Mucosa of descending colon (tissue), 3 donors: ENCODE results near the gene WFDC1. TPM values are rescaled to one million over a fixed set of nuclear protein-coding genes. Genes with fewer than 3 reads are reported as not detected.

Experiments used
- ATAC-seq: fragments of 200-7000 bp; cut with Tn5 transposase; one replicate; pipeline ENCODE4 v1.9.1; 2020; ENCODE audit warnings: mild to moderate bottlenecking, moderate library complexity
- DNase-seq, 3 donors: peaks; one replicate each; pipeline ENCODE4 v3.0.0-alpha.2; 2020
- H3K36me3 ChIP-seq: fragments of 200-600 bp; one replicate; pipeline ENCODE4 v1.8.0; 2021; ENCODE audit warnings: low read depth, mild to moderate bottlenecking
- H3K4me1 ChIP-seq: fragments of 200-600 bp; one replicate; pipeline ENCODE4 v1.8.0; 2021; ENCODE audit warnings: low read depth, mild to moderate bottlenecking
- H3K4me3 ChIP-seq: fragments of 200-600 bp; one replicate; pipeline ENCODE4 v1.8.0; 2021; ENCODE audit warnings: mild to moderate bottlenecking
- H3K9me3 ChIP-seq: fragments of 200-600 bp; one replicate; pipeline ENCODE4 v1.8.0; 2021; ENCODE audit warnings: mild to moderate bottlenecking
- intact Hi-C, 2 donors: fragments of 100-400 bp; cut with DNase I in 1 of 2; cut with micrococcal nuclease in 1 of 2; formaldehyde crosslinking; loops; one replicate each; pipeline versions ENCODE4 v1.11.0 to v1.11.1; 2022; cut with DNase I, micrococcal nuclease
- total RNA-seq, 3 donors: library from RNA; stranded (reverse); fragmentation: NEBNext Ultra II Directional in 2 of 3; extraction: Animal tissue kit (Norgen Biotek cat#: 25700) in 2 of 3; gene quantifications; one replicate each; pipeline versions ENCODE4 v1.2.1 to v1.2.4, GENCODE V29; 2021 to 2023
- TF ChIP-seq, protein P1 (sequence below): fragments of 200-600 bp; IDR thresholded peaks from one replicate; pipeline ENCODE4 v1.8.0; 2022; ENCODE audit warnings: antibody characterized with exemption, mild to moderate bottlenecking
- donor health status: DM: no; HTN: no; CAD: no; lungs with moderate emphysema.
- donor health status: DM: no; HTN: no; CAD: no.
- donor health status: DM: no; HTN: yes; CAD: no.

Gene WFDC1
- total RNA-seq, 3 donors from 2014 or later: 7.5 to 30.5 (median 10.9) TPM

DNA sequence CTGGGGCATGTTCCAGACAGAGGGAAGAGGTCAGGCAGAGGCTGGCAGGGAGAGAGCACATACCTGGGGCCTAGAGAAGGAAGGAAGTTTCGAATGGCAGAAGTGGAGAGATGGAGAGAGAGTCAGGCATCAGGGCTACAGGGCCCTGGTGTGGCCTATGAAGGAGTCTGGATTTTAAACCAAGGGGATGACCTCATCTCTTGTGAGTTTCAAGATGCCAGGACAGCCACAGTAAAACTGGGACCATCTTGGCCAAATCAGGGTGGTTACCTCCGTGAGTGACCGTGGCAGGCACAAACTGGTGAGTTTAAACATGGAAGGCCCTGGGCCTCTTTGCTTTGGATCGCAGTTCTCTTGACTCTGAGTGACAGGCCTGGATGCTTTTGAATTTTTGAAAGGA is 66.1 kb downstream of the WFDC1 start:
- peaks cover 44% of the 10 kb centered on the region for H3K4me1 ChIP-seq
- TF ChIP-seq, protein P1, sequence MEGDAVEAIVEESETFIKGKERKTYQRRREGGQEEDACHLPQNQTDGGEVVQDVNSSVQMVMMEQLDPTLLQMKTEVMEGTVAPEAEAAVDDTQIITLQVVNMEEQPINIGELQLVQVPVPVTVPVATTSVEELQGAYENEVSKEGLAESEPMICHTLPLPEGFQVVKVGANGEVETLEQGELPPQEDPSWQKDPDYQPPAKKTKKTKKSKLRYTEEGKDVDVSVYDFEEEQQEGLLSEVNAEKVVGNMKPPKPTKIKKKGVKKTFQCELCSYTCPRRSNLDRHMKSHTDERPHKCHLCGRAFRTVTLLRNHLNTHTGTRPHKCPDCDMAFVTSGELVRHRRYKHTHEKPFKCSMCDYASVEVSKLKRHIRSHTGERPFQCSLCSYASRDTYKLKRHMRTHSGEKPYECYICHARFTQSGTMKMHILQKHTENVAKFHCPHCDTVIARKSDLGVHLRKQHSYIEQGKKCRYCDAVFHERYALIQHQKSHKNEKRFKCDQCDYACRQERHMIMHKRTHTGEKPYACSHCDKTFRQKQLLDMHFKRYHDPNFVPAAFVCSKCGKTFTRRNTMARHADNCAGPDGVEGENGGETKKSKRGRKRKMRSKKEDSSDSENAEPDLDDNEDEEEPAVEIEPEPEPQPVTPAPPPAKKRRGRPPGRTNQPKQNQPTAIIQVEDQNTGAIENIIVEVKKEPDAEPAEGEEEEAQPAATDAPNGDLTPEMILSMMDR: no peak

DNA sequence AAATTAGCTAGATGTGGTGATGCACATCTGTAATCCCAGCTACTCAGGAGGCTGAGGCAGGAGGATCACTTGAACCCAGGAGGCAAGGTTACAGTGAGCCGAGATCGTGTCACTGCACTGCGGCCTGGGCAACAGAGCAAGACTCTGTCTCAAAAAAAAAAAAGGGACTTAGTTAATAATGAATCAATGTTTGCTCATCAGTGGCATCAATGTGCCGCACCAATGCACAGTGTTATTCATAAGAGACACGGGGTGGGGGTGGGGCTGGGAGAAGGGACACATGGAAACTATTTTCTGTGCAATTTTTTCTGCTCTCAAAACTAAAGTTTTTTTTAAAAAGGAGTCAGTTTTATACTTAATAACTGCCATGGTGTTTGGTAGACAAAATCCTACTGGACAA is 66.9 kb downstream of the WFDC1 start:
- intact Hi-C loops: no loop called here
- TF ChIP-seq, protein P1: no peak
- Histone ChIP-seq H3K36me3 (no peaks in the 10 kb centered on the region), H3K9me3 (no peaks in the 10 kb centered on the region), H3K4me3 (no peak overlapping the region), H3K4me1 (peaks cover 45% of the 10 kb centered on the region)
- no peak for DNase-seq
- no peak for ATAC-seq

More for the DNA sequence above, 66.1 kb downstream of the WFDC1 start:
- DNase-seq: peak in 1 of 3 donors; percentile 1
- intact Hi-C loops: no loop called here
- Histone ChIP-seq H3K9me3 (no peaks in the 10 kb centered on the region), H3K36me3 (no peaks in the 10 kb centered on the region), H3K4me3 (no peak overlapping the region)
- no peak for ATAC-seq

DNA sequence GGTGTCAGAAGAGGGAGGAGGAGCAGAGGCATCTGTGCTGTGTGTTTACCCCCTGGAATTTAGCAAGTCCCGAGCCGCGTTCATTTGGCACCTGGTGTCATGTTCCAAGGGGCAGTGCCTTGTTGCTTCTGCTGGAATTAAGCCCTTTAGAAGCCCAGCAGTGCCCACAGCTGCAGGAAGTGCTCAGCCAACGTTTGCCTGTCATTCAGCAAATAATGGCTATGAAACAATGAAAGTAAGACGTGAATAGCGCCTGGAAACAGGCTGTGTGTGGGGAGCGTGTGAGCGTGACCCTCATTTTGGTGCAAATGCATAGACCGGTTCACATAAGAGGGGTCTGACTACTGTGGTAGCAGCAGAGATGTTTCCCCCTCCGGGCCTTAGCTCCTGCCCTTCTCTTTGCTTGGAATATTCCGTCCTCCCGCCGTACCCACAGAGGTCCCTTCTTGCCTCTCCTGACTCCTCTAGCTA is 67.8 kb downstream of the WFDC1 start:
- H3K4me1 ChIP-seq: peaks cover 38% of the 10 kb centered on the region
- intact Hi-C loops: no loop called here
- ATAC-seq (peak; percentile 63), DNase-seq (peak in 1 of 3 donors; percentile 55)
- TF ChIP-seq, protein P1: no peak
- no peaks in the 10 kb centered on the region for H3K9me3 ChIP-seq
- H3K36me3 ChIP-seq: no peaks in the 10 kb centered on the region
- H3K4me3 ChIP-seq: no peak overlapping the region

DNA sequence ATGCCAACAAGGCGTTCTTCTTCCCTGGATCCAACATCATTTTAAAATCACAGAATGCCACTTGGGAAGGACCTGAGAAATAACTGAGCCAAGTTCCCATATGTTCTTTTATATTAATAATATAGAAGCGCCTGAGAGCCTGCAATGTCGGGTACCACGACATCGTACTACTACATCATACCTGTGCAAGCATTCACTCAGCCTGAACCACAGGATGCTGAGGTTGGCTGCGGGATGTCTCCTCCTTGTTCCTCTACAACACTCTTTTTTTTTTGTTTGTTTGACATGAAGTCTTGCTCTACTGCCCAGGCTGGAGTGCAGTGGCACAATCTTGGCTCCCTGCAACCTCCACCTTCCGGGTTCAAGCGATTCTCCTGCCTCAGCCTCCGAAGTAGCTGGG is 71.5 kb downstream of the WFDC1 start:
- intact Hi-C loops: no loop called here
- H3K36me3 ChIP-seq: no peaks in the 10 kb centered on the region
- no peak for ATAC-seq

DNA sequence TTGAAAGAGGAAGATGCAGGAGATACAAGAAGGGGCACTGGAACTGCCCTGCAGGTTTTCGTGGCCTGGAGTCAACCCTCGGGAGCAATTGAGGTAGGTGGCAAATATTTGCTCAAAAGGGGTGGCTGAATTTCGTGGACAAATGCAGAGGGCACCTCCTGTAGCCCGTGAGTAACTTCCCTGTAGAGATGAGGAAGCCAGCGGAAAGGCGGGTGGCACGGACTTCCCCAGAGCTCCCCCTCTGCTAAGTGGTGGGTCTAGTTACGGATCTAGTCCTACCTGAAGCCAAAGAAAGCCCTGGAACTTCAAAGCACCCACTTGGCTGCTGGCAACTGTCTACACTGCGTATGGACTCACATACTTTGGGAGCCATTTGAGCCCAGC is 72.6 kb downstream of the WFDC1 start:
- Histone ChIP-seq H3K4me3 (no peak overlapping the region), H3K4me1 (peaks cover 38% of the 10 kb centered on the region), H3K9me3 (no peaks in the 10 kb centered on the region), H3K36me3 (no peaks in the 10 kb centered on the region)
- TF ChIP-seq, protein P1: no peak
- ATAC-seq: peak; percentile 61
- intact Hi-C loops: no loop called here
- DNase-seq: peak; percentile 74 to 79 (median 76)

More for the DNA sequence above, 71.5 kb downstream of the WFDC1 start:
- DNase-seq: no peak
- Histone ChIP-seq H3K4me3 (no peak overlapping the region), H3K9me3 (no peaks in the 10 kb centered on the region), H3K4me1 (peaks cover 35% of the 10 kb centered on the region)
- TF ChIP-seq, protein P1: no peak

DNA sequence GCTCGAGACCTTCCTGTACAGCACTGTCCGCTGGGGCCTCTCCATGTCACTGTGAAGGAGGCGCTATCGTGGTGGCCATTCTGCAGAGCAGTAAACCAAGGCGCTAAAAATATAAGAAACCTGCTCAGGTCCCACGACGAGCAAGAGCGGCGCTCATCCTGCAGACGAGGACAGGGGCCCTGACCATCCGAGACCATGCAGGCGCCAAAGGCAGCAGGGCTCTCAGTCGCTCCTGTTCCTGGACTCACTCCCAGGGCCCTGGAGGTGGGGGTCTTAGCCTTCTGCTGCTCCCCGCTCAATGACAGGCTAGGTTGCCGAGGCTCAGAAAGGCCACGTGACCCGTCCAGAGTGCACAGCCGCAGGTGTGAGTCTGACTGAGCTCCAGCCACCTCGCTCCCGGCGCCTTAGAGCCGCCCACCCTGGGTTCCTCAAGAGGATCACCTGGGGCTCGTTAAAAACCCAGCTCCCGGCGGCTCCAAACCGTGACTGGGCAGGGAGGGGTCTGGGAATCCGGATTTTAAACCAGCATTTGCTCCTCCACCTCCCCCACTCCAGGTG is 73.2 kb downstream of the WFDC1 start:
- ATAC-seq: peak; percentile 61
- peak; percentile 69 to 80 (median 76) for DNase-seq
- Histone ChIP-seq H3K9me3 (no peaks in the 10 kb centered on the region), H3K4me1 (peaks cover 34% of the 10 kb centered on the region), H3K4me3 (peak overlapping the region; percentile 49), H3K36me3 (no peaks in the 10 kb centered on the region)
- intact Hi-C loops: no loop called here
- TF ChIP-seq, protein P1: no peak
